Effector memory CD4-positive, alpha-beta T cell (primary cell): Measurements from ENCODE around the gene ST8SIA1.

Experiments used
- DNase-seq, 3 donors: peaks; one replicate each; pipeline ENCODE4 v3.0.0-alpha.2; 2020
- H3K27ac ChIP-seq: 2 replicates; pipeline ENCODE4 v1.7.0; 2013; ENCODE audit warnings: mild to moderate bottlenecking, low read length, moderate library complexity; ENCODE audit not compliant: insufficient read depth, poor library complexity, severe bottlenecking
- H3K27me3 ChIP-seq: replicated peaks from 2 replicates; pipeline ENCODE4 v1.7.0; 2013; ENCODE audit warnings: mild to moderate bottlenecking, low read length; ENCODE audit not compliant: insufficient read depth, control insufficient read depth, poor library complexity, severe bottlenecking
- H3K36me3 ChIP-seq: 2 replicates; pipeline ENCODE4 v1.7.0; 2013; ENCODE audit warnings: mild to moderate bottlenecking, low read length, moderate library complexity; ENCODE audit not compliant: control insufficient read depth, insufficient read depth
- H3K4me1 ChIP-seq: 2 replicates; pipeline ENCODE4 v1.7.0; 2013; ENCODE audit warnings: low read length, mild to moderate bottlenecking; ENCODE audit not compliant: control insufficient read depth, insufficient read depth, poor library complexity, severe bottlenecking
- H3K4me3 ChIP-seq: 2 replicates; pipeline ENCODE4 v1.7.0; 2013; ENCODE audit warnings: low read length, low read depth, mild to moderate bottlenecking; ENCODE audit not compliant: insufficient read depth, poor library complexity, severe bottlenecking
- H3K9me3 ChIP-seq: 2 replicates; pipeline ENCODE4 v1.7.0; 2013; ENCODE audit warnings: mild to moderate bottlenecking, low read length, moderate library complexity; ENCODE audit not compliant: control insufficient read depth

ST8SIA1 gene

DNA sequence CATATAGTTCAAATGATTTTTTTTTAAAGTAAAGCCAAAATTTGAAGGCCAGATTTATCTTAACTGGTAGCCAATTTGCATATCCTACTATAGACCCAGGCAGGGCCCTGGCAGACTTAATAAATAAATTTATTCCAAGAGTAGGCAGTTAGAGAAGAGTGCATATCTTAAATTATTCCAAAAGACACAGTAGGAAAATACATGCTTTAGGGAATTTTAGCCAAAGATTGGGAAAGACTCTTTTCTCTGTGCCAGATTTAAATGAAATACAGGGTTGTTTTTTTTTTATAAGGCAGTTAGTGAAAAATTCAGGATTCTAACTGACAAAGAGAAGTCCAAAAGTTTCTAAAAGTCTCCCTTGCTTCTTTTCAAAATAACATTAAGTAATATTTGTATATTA lies 65.5 kb downstream of the ST8SIA1 start:
- H3K27me3 ChIP-seq, result no peaks in the 10 kb centered on the region
- H3K4me1 ChIP-seq, result no peaks in the 10 kb centered on the region
- H3K27ac ChIP-seq, result no peak overlapping the region
- no peaks in the 10 kb centered on the region for H3K9me3 ChIP-seq
- no peaks in the 10 kb centered on the region for H3K36me3 ChIP-seq
- DNase-seq, result no peak
- no peak overlapping the region for H3K4me3 ChIP-seq

DNA sequence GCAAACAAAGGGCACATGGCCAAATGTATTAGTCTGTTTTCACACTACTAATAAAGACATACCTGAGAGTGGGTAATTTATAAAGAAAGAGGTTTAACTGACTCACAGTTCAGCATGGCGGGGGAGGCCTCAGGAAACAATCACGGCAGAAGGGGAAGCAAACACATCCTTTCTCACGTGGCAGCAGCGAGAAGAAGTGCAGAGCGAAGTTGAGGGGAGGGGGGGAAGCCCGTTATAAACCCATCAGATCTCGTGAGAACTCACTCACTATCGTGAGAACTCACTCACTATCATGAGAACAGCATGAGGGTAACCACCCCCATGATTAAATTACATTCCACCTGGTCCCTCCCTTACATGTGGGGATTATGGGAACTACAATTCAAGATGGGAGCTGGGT lies 66.1 kb downstream of the ST8SIA1 start:
- no peaks in the 10 kb centered on the region for H3K9me3 ChIP-seq
- no peaks in the 10 kb centered on the region for H3K27me3 ChIP-seq
- no peak overlapping the region for H3K4me3 ChIP-seq
- H3K27ac ChIP-seq, result no peak overlapping the region
- DNase-seq, result no peak
- H3K36me3 ChIP-seq, result no peaks in the 10 kb centered on the region
- no peaks in the 10 kb centered on the region for H3K4me1 ChIP-seq

GRCh38 chr12:22266101-22266500 lies 68.4 kb downstream of the ST8SIA1 start:
- H3K4me1 ChIP-seq, result no peaks in the 10 kb centered on the region
- no peaks in the 10 kb centered on the region for H3K27me3 ChIP-seq
- no peaks in the 10 kb centered on the region for H3K9me3 ChIP-seq

DNA sequence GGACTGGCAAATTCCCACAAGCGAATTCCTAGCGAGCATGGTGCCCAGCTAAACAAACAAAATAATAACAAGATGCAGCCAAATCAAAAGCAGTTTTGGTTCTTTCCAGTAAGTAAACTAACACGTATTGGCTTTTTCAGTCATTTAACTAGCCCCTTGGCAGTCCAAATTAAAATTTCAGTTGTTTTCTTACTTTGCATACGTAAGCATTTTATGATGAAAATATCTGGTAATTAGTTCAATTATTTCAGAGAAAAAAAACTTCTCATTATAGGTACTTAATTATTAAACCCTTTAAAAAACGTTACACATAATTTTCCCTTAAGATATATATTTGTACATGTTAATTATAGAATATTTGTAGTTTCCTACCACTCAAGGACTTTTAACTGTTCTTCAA lies 70.1 kb downstream of the ST8SIA1 start:
- Histone ChIP-seq H3K4me3 (no peak overlapping the region), H3K9me3 (no peaks in the 10 kb centered on the region), H3K4me1 (no peaks in the 10 kb centered on the region), H3K27me3 (no peaks in the 10 kb centered on the region), H3K36me3 (no peaks in the 10 kb centered on the region), H3K27ac (no peak overlapping the region)
- DNase-seq, result no peak

More at GRCh38 chr12:22266101-22266500, 68.4 kb downstream of the ST8SIA1 start:
- Histone ChIP-seq H3K36me3 (no peaks in the 10 kb centered on the region), H3K27ac (no peak overlapping the region), H3K4me3 (no peak overlapping the region)
- no peak for DNase-seq

- H3K4me3 ChIP-seq, result no peak overlapping the region
- DNase-seq, result no peak
- no peaks in the 10 kb centered on the region for H3K4me1 ChIP-seq
- no peaks in the 10 kb centered on the region for H3K9me3 ChIP-seq
- no peak overlapping the region for H3K27ac ChIP-seq
- H3K27me3 ChIP-seq, result no peaks in the 10 kb centered on the region
- H3K36me3 ChIP-seq, result no peaks in the 10 kb centered on the region
Measured at GRCh38 chr12:22262309-22262708, 72.2 kb downstream of the ST8SIA1 start.

DNA sequence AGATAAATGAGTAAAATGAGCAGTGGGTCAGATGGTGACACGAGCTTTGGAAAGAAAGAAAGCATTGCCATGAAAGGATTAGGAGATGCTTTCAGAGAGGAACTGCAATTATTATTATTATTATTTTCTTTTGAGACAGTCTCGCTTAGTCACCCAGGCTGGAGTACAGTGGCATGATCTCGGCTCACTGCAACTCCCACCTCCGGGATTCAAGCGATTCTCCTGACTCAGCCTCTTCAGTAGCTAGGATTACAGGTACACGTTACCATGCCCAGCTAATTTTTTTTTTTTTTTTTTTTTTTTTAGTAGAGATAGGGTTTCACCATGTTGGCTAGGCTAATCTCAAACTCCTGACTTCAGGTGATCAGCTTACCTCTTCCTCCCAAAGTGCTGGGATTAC lies 77.4 kb downstream of the ST8SIA1 start:
- DNase-seq, result no peak
- no peak overlapping the region for H3K27ac ChIP-seq
- H3K4me1 ChIP-seq, result no peaks in the 10 kb centered on the region
- H3K36me3 ChIP-seq, result peaks cover 4% of the 10 kb centered on the region
- no peak overlapping the region for H3K4me3 ChIP-seq
- no peaks in the 10 kb centered on the region for H3K9me3 ChIP-seq
- H3K27me3 ChIP-seq, result no peaks in the 10 kb centered on the region

- no peak for DNase-seq
- H3K4me1 ChIP-seq, result no peaks in the 10 kb centered on the region
- H3K9me3 ChIP-seq, result no peaks in the 10 kb centered on the region
- peaks cover 4% of the 10 kb centered on the region for H3K36me3 ChIP-seq
- no peak overlapping the region for H3K4me3 ChIP-seq
- no peaks in the 10 kb centered on the region for H3K27me3 ChIP-seq
- H3K27ac ChIP-seq, result no peak overlapping the region
Measured at GRCh38 chr12:22256605-22257004, 77.9 kb downstream of the ST8SIA1 start.

DNA sequence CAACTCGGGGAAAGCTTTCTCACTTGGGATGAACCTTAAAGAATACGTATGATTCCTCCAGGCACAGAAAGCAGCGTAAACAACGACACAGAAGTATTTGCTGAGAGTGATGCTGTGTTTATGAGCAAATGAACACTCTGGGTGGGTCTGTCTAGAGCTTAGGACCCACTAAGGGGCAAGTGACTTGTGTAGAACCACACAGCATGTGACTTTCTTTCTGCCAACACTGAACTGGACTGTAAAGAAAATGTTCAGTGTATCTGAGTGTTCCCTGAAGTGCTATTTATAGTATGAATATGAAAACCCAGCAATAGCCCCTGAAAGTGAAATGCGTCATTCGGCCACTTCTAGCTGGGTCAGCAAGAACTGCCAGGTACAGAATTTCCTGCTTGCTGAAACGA lies 78.5 kb downstream of the ST8SIA1 start:
- Histone ChIP-seq H3K27ac (no peak overlapping the region), H3K36me3 (peaks cover 4% of the 10 kb centered on the region), H3K4me1 (no peaks in the 10 kb centered on the region), H3K4me3 (no peak overlapping the region), H3K9me3 (no peaks in the 10 kb centered on the region), H3K27me3 (no peaks in the 10 kb centered on the region)
- no peak for DNase-seq

DNA sequence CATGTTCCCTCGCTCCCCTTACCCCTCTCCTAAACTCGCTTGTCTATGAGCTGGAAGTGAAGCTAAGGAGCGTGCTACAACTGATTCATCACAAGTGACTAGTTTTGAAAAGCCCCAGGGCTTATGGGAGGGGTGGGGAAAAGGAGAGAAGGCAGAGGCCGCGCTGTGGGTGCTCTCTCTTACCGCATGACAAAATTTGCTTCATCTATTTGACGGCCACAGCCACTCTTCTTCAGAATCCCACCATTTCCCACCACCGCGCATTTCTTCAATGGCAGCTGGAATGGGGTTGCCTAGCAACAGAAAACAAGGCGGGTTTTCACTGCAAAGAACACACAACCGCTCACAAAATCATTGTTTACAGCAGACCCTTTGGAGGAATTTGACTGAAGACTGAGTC lies 79.4 kb downstream of the ST8SIA1 start:
- H3K4me1 ChIP-seq, result no peaks in the 10 kb centered on the region
- H3K27ac ChIP-seq, result no peak overlapping the region
- H3K36me3 ChIP-seq, result peaks cover 4% of the 10 kb centered on the region
- DNase-seq, result no peak
- no peaks in the 10 kb centered on the region for H3K27me3 ChIP-seq
- H3K9me3 ChIP-seq, result no peaks in the 10 kb centered on the region
- H3K4me3 ChIP-seq, result no peak overlapping the region

- Histone ChIP-seq H3K4me3 (no peak overlapping the region), H3K9me3 (no peaks in the 10 kb centered on the region), H3K27me3 (no peaks in the 10 kb centered on the region), H3K36me3 (peaks cover 4% of the 10 kb centered on the region), H3K27ac (no peak overlapping the region), H3K4me1 (no peaks in the 10 kb centered on the region)
- no peak for DNase-seq
Measured at GRCh38 chr12:22254478-22254877, 80.0 kb downstream of the ST8SIA1 start.

- no peak for DNase-seq
- no peak overlapping the region for H3K27ac ChIP-seq
- H3K4me1 ChIP-seq, result no peaks in the 10 kb centered on the region
- H3K36me3 ChIP-seq, result peaks cover 4% of the 10 kb centered on the region
- no peaks in the 10 kb centered on the region for H3K27me3 ChIP-seq
- no peaks in the 10 kb centered on the region for H3K9me3 ChIP-seq
- no peak overlapping the region for H3K4me3 ChIP-seq
Measured at GRCh38 chr12:22252057-22252456, 82.5 kb downstream of the ST8SIA1 start.
